HG02571 (cell line): ENCODE data around the gene PPIL3.

Experiments
- ATAC-seq: cut with Tn5 transposase; IDR thresholded peaks from one replicate; pipeline ENCODE4 v1.9.1; 2021; ENCODE audit warnings: mild to moderate bottlenecking, moderate library complexity; ENCODE audit not compliant: unreplicated experiment

PPIL3 gene

GRCh38 chr2:200861617-200862155 lies 27.2 kb downstream of the PPIL3 start:
- no peak for ATAC-seq

- ATAC-seq, result no peak
Measured at GRCh38 chr2:200860092-200860795, 28.6 kb downstream of the PPIL3 start.

DNA sequence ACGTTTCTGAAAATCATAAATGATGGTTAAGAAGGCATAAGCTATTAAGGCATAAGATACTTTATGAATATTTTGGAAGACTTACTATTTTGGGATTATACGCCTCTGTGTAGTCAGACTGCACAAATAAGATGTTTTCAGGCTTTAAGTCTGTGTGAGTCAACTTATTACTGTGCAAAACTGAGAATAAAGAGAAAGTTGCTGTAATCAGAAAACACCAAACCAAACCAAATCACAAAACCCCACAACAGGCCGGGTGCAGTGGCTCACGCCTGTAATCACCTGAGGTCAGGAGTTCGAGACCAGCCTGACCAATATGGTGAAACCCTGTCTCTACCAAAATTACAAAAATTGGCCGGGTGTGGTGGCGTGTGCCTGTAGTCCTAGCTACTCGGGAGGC lies 32.1 kb downstream of the PPIL3 start:
- ATAC-seq, result no peak

GRCh38 chr2:200852605-200853004 lies 36.3 kb downstream of the PPIL3 start:
- no peak for ATAC-seq

DNA sequence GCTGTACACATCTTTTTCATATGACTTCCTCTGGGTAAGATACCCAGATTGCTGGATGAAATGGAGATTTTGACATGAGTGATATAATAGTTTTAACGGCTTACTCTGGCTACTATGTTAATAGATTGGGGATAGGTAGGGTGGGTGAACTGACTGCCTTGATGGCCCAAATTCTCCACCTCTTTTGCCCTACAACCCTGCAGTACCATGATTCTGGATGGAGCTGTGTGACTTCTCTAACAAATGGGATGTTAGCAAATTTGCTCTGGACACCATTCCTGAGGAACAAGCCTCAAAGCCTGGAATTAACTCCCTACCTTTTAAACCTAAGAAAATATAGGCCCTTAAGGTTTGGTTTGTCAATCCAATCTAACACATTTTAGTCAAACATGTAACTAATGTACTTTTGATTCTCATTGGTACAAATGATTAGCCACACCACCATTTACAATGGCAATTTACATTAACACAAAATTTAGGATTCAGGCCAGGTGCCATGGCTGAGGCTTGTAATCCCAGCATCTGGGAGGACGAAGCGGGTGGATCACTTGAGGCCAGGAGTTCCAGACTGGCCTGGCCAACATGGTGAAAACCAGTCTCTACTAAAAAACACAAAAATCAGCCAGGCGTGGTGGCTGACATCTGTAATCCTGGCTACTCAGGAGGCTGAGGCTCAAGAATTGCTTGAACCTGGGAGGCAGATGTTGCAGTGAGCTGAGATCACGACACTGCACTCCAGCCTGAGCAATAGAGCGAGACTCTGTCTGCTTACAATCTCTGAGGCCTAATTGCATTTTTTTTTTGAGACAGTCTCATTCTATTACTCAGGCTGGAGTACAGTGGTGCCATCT lies 37.3 kb downstream of the PPIL3 start:
- no peak for ATAC-seq

DNA sequence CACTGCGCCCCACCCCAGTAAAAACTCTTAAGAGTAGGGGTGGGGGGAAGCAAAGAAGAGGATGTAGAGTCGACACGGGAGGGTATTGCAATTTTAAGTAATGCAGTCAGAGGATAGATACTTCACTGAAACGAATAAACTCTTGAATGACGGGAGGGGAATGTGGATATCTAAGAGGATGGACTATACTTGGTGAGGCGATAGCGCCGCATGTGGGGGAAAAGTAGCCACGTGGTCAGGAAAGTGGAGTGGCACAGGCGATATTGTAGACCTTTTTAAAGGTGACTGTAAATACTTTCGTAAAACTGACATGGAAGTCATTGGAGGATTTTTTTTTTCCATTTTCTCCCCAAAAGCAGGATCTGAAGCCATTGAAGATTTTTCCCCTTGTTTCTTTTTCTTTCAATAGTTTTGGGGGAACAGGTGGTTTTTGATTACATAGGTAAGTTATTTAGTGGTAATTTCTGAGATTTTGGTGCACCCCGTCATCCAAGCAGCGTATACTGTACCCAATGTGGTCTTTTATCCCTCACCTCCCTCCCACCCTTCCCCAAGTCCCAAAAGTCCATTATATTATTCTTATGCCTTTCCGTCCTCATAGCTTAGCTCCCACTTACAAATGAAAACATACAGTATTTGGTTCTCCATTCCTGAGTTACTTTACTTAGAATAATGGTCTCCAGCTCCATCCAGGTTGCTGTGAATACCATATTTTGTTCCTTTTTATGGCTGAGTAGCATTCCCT lies 38.2 kb downstream of the PPIL3 start:
- no peak for ATAC-seq

DNA sequence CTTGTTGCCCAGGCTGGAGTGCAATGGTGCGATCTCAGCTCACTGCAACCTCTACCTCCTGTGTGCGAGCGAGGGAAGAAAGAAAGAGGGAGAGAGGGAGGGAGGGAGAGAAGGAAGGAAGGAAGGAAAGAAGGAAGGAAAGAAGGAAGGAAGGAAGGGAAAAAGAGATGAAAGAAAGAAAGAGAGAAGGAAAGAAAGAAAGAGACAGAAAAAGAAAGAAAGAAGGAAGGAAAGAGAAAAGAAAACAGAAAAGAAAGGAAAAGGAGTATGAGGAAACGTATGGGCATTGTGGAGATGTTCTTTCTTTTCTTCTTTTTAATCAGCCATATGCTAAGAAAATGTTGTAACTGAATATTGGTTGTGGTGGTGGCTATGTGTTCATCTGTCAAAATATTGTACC lies 40.9 kb downstream of the PPIL3 start:
- no peak for ATAC-seq

DNA sequence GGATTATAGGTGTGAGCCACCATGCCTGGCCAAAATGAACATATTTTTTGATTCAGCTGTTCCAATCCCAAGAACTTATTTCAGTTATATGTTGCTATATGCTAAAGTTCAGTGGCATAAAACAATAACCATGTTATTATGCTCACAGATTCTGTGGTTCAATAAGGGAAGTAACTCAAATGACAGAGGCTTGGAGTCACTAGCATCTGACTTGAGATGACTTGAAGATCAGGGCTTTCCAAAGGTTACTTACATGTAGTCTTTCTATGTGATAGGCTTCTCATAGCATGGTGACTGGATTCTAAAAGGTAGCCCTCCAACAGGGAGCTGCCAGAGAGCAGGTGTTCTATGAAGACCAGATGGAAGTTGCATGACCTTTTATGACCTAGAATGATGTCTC lies 41.6 kb downstream of the PPIL3 start:
- ATAC-seq, result no peak

- ATAC-seq, result no peak
Measured at GRCh38 chr2:200845669-200846325, 43.1 kb downstream of the PPIL3 start.

- ATAC-seq, result no peak
Measured at GRCh38 chr2:200845194-200845593, 43.7 kb downstream of the PPIL3 start.

DNA sequence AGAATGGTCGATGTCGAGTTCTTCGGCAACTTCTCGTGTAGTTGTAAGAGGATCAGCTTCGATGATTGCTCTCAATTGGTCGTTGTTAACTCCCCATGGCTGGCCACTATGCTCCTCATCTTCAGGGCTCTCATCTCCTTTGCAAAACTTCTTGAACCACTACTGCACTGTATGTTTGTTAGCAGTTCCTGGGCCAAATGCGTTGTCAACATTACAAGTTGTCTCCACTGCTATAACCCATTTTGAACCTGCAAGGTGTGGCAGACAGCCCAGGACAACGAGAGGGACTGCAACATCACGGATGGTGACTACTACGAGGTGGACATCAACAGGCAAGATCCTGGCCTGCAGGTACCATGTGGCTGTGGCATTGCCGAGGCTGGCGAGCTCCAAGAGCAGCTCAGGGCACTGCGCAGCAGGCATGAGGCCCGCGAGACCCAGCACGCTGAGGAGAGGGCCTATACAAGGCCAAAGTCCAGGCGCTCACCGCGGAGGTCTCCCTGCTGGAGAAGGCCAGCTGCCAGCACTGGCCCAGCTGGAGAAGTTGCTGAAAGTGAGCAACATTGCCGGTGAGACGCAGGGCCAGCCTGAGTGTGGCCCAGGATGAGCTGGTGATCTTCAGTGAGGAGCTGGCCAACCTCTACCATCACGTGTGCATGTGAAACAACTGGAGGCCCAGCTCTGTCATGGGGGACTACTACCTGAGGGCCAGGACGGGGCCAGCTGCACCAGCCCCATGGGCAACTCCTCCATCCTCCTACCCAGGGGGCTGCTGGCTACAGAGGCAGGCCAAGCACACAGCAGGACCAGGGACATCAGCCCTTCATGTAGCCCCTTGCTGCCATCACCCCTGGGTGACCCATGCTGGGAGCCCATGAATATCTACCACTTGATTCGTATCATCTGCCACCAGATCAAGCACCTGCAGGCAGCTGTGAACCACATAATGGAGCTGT lies 44.6 kb downstream of the PPIL3 start:
- ATAC-seq, result no peak

DNA sequence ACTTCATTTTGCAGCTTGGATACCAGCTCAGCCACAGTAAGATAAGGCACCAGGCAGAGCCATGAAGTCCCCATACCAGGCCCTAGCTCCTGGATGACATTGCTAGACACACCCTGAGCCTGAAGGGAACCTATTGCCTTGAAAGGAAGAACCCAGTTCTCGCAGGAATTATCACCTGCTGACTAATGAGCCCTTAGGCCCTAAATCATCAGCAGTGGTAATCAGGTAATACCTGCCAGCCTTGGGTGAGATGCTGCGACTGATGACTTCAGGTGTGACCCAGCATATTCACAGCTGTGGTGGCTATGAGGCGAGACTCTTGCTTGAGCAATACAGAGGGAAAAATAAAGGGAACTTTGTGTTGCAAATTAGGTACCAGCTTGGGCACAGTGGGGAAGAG lies 49.4 kb downstream of the PPIL3 start:
- ATAC-seq, result no peak

GRCh38 chr2:200834701-200835100 lies 54.2 kb downstream of the PPIL3 start:
- no peak for ATAC-seq

- ATAC-seq, result no peak
Measured at GRCh38 chr2:200829258-200829655, 59.6 kb downstream of the PPIL3 start.

DNA sequence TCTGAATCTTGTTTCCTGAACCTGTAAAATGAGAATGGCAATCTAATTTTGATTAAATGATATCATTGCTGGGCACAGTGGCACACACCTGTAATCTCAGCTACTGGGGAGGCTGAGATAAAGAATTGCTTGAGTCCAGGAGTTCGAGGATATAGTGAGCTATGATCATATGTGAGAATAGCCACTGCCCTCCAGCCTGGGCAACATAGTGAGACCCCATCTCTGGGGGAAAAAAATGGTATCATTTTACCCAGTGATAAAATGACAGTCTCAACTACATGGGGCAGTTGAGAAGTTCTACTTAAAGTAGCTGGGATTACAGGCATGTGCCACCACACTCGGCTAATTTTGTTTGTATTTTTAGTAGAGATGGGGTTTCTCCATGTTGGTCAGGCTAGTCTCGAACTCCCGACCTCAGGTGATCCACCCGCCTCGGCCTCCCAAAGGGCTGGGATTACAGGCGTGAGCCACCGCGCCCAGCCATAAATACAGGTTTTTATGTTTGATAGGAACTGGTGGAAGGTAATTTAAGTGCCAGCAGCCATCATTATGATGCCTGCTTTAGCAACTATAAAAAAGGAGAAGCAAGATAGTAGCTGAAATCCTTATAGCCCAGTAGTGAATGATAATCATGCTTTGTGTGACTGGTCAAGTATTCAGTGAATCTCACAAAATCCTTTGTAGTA lies 60.2 kb downstream of the PPIL3 start:
- no peak for ATAC-seq

DNA sequence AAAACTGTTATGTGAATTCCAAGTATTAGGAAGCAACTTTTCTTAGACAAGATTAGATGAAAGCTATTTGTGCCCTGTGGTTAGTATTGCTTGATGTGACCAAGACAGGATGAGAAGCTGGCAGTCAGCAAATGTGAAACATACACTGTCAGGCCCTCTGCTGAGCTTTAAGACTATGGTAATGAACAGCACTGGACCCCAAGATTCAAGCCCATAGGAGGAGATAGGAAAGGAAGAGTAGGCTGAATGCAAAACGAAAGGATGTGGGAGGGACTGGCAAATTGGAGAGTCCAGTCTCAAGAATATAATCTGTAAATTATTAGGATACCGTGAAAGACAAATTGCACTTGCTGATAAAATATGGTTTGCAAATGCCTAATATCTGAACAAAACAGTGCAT lies 60.8 kb downstream of the PPIL3 start:
- ATAC-seq, result no peak

DNA sequence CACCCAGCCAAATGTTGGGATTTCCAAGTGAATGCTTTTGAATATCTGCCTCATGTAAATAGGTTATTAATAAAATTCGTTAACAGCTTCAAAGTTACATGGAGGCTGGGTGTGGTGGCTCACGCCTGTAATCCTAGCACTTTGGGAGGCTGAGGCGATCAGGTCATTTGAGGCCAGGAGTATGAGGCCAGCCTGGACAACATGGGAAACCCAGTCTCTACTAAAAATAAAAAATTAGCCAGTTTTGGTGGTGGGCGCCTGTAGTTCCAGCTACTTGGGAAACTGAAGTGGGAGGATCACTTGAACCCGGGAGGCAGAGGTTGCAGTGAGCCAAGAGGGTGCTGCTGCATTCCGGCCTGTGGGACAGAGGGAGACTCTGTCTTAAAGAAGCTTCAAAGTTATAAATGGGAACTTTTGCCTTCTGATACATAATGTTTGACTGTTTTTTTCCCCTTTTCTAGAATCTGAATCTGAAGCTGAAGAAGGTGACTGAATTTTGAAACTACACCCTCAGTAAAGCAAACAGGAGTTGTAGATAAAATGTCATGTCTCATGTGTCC lies 67.1 kb downstream of the PPIL3 start:
- no peak for ATAC-seq
